SU-DHL-6 (cell line): ENCODE measurements around the gene RNF223.

Source experiments
- H2AFZ ChIP-seq: fragments of 200-600 bp; sonication (generic); 2 replicates; pipeline ENCODE4 v1.6.1; 2014; ENCODE audit warnings: low read depth, mild to moderate bottlenecking, moderate library complexity, mixed read lengths, antibody characterized with exemption, low read length; ENCODE audit not compliant: severe bottlenecking
- H3F3A ChIP-seq: fragments of 200-600 bp; shearing (Covaris generic); 2 replicates; pipeline ENCODE4 v1.6.0; 2016; ENCODE audit warnings: antibody characterized with exemption, mild to moderate bottlenecking; ENCODE audit not compliant: insufficient read depth
- H3K27ac ChIP-seq: fragments of 200-600 bp; sonication (generic); 2 replicates; pipeline ENCODE4 v1.5.1; 2016; ENCODE audit warnings: low read depth, mild to moderate bottlenecking, low read length, moderate library complexity, mixed read lengths
- H3K27me3 ChIP-seq: fragments of 200-600 bp; sonication (generic), shearing (Covaris generic); 2 replicates; pipeline ENCODE4 v1.6.0; 2014; ENCODE audit warnings: mild to moderate bottlenecking, low read length
- H3K36me3 ChIP-seq: fragments of 200-600 bp; sonication (generic); 2 replicates; pipeline ENCODE4 v1.6.1; 2014; ENCODE audit warnings: mild to moderate bottlenecking, low read length, mixed read lengths
- H3K4me2 ChIP-seq: fragments of 300-600, 200-600 bp; shearing (Covaris generic), sonication (generic); 2 replicates; pipeline ENCODE4 v1.6.0; 2014; ENCODE audit warnings: low read length, low read depth, mild to moderate bottlenecking; ENCODE audit not compliant: poor library complexity, severe bottlenecking
- H3K4me3 ChIP-seq: fragments of 200-600 bp; sonication (generic); 2 replicates; pipeline ENCODE4 v1.5.1; 2014; ENCODE audit warnings: antibody characterized with exemption, low read length, mild to moderate bottlenecking, mixed read lengths; ENCODE audit not compliant: insufficient read depth, poor library complexity, severe bottlenecking
- H3K79me2 ChIP-seq: fragments of 200-600 bp; sonication (generic); 2 replicates; pipeline ENCODE4 v1.6.1; 2014; ENCODE audit warnings: mild to moderate bottlenecking, low read length, moderate library complexity; ENCODE audit not compliant: insufficient read depth
- H3K9ac ChIP-seq: fragments of 200-600 bp; sonication (generic); 2 replicates; pipeline ENCODE4 v1.7.0; 2014; ENCODE audit warnings: mild to moderate bottlenecking, low read length
- H3K9me2 ChIP-seq: fragments of 200-600 bp; sonication (generic); replicated peaks from 2 replicates; pipeline ENCODE4 v1.6.1; 2014; ENCODE audit warnings: low read length; ENCODE audit not compliant: insufficient read depth
- H3K9me3 ChIP-seq: fragments of 200-600 bp; sonication (generic); 2 replicates; pipeline ENCODE4 v1.6.1; 2014; ENCODE audit warnings: low read length, mixed read lengths; ENCODE audit not compliant: insufficient read depth
- H4K20me1 ChIP-seq: fragments of 200-600 bp; sonication (generic); 2 replicates; pipeline ENCODE4 v1.6.1; 2014; ENCODE audit warnings: low read depth, mild to moderate bottlenecking, antibody characterized with exemption, low read length, moderate library complexity, mixed read lengths
- CTCF ChIP-seq: fragments of 200-600 bp; sonication (generic); IDR thresholded peaks from one replicate; pipeline ENCODE4 v1.5.1; 2017; ENCODE audit warnings: antibody characterized with exemption, mild to moderate bottlenecking, low read length, moderate library complexity; ENCODE audit not compliant: insufficient read depth, poor library complexity, severe bottlenecking
- EZH2phosphoT487 ChIP-seq: fragments of 200-600 bp; sonication (generic), shearing (Covaris generic); conservative IDR thresholded peaks from 2 replicates; pipeline ENCODE4 v1.6.1; 2018; ENCODE audit warnings: mild to moderate bottlenecking, antibody characterized with exemption, low read length, moderate library complexity, mixed read lengths

The RNF223 gene

GRCh38 chr1:1051127-1051810 lies 22.8 kb downstream of the RNF223 start:
- H3K27me3 ChIP-seq, result no peaks in the 10 kb centered on the region
- no peak overlapping the region for H3K4me3 ChIP-seq
- H3K79me2 ChIP-seq, result no peaks in the 10 kb centered on the region
- no peak overlapping the region for H3K9ac ChIP-seq
- no peaks in the 10 kb centered on the region for H3K36me3 ChIP-seq
- H3K9me3 ChIP-seq, result no peaks in the 10 kb centered on the region
- no peaks in the 10 kb centered on the region for H3K9me2 ChIP-seq
- H3F3A ChIP-seq, result no peaks in the 10 kb centered on the region
- no peak overlapping the region for H3K27ac ChIP-seq
- H3K4me2 ChIP-seq, result no peak overlapping the region
- H4K20me1 ChIP-seq, result no peaks in the 10 kb centered on the region
- H2AFZ ChIP-seq, result no peak overlapping the region
- TF ChIP-seq CTCF (no peak), EZH2phosphoT487 (no peak)

- Histone ChIP-seq H3K27ac (no peak overlapping the region), H4K20me1 (no peaks in the 10 kb centered on the region), H3K4me2 (no peak overlapping the region), H3K27me3 (no peaks in the 10 kb centered on the region), H3K4me3 (no peak overlapping the region), H3K9ac (no peak overlapping the region), H3K79me2 (no peaks in the 10 kb centered on the region), H3K9me2 (no peaks in the 10 kb centered on the region), H3F3A (no peaks in the 10 kb centered on the region), H3K36me3 (no peaks in the 10 kb centered on the region), H2AFZ (no peak overlapping the region), H3K9me3 (no peaks in the 10 kb centered on the region)
- TF ChIP-seq CTCF (no peak), EZH2phosphoT487 (no peak)
Measured at GRCh38 chr1:1050577-1051052, 23.5 kb downstream of the RNF223 start.

GRCh38 chr1:1049318-1050165 lies 24.6 kb downstream of the RNF223 start:
- no peak overlapping the region for H3K4me3 ChIP-seq
- H2AFZ ChIP-seq, result no peak overlapping the region
- no peaks in the 10 kb centered on the region for H3K36me3 ChIP-seq
- TF ChIP-seq EZH2phosphoT487, result no peak
- TF ChIP-seq CTCF, result no peak
- H3K27ac ChIP-seq, result no peak overlapping the region
- H3K27me3 ChIP-seq, result no peaks in the 10 kb centered on the region
- H3F3A ChIP-seq, result no peaks in the 10 kb centered on the region
- H3K79me2 ChIP-seq, result no peaks in the 10 kb centered on the region
- H4K20me1 ChIP-seq, result no peaks in the 10 kb centered on the region
- H3K9ac ChIP-seq, result no peak overlapping the region
- H3K9me2 ChIP-seq, result no peaks in the 10 kb centered on the region
- no peaks in the 10 kb centered on the region for H3K9me3 ChIP-seq
- no peak overlapping the region for H3K4me2 ChIP-seq
